Right hindlimb (tissue), 1 donor: Measurements from ENCODE around the gene DGKB.

Experiments used
- DNase-seq: peaks from one replicate; pipeline ENCODE4 v3.0.0-alpha.2; 2018

DGKB gene

GRCh38 chr7:14271441-14271840 is 631.1 kb downstream of the DGKB start:
- no peak for DNase-seq

GRCh38 chr7:14270099-14270498 is 632.5 kb downstream of the DGKB start:
- DNase-seq = no peak

GRCh38 chr7:14260011-14260410 is 642.5 kb downstream of the DGKB start:
- no peak for DNase-seq

- no peak for DNase-seq
These were observed 643.7 kb downstream of the DGKB start for GRCh38 chr7:14258861-14259260.

GRCh38 chr7:14258441-14258840 is 644.1 kb downstream of the DGKB start:
- no peak for DNase-seq

GRCh38 chr7:14252458-14252857 is 650.1 kb downstream of the DGKB start:
- DNase-seq = no peak

- DNase-seq = no peak
These were observed 660.4 kb downstream of the DGKB start for GRCh38 chr7:14242175-14242574.

GRCh38 chr7:14236834-14237233 is 665.7 kb downstream of the DGKB start:
- DNase-seq = no peak

GRCh38 chr7:14235056-14235455 is 667.5 kb downstream of the DGKB start:
- DNase-seq = no peak

GRCh38 chr7:14233868-14234369 is 668.6 kb downstream of the DGKB start:
- DNase-seq = no peak

GRCh38 chr7:14233076-14233867 is 669.3 kb downstream of the DGKB start:
- no peak for DNase-seq

GRCh38 chr7:14229047-14229446 is 673.5 kb downstream of the DGKB start:
- DNase-seq = no peak

GRCh38 chr7:14228341-14228740 is 674.2 kb downstream of the DGKB start:
- DNase-seq = no peak

GRCh38 chr7:14226126-14226525 is 676.4 kb downstream of the DGKB start:
- no peak for DNase-seq

GRCh38 chr7:14219125-14219524 is 683.4 kb downstream of the DGKB start:
- DNase-seq = no peak

- DNase-seq = no peak
These were observed 684.2 kb downstream of the DGKB start for GRCh38 chr7:14218338-14218737.

- DNase-seq = no peak
These were observed 692.6 kb downstream of the DGKB start for GRCh38 chr7:14209896-14210484.

GRCh38 chr7:14207711-14208110 is 694.8 kb downstream of the DGKB start:
- no peak for DNase-seq

- DNase-seq = no peak
These were observed 695.4 kb downstream of the DGKB start for GRCh38 chr7:14207138-14207537.

GRCh38 chr7:14206121-14206520 is 696.4 kb downstream of the DGKB start:
- DNase-seq = no peak

GRCh38 chr7:14201353-14201752 is 701.2 kb downstream of the DGKB start:
- no peak for DNase-seq

GRCh38 chr7:14199336-14199735 is 703.2 kb downstream of the DGKB start:
- no peak for DNase-seq

- no peak for DNase-seq
These were observed 705.3 kb downstream of the DGKB start for GRCh38 chr7:14197280-14197679.

GRCh38 chr7:14196555-14196954 is 706.0 kb downstream of the DGKB start:
- DNase-seq = no peak

GRCh38 chr7:14195871-14196270 is 706.7 kb downstream of the DGKB start:
- no peak for DNase-seq
